PFSK-1 (cell line): ENCODE data around the gene RPL10A.

Experiments used
- POLR2AphosphoS5 ChIP-seq: IDR thresholded peaks from 2 replicates; pipeline ENCODE4 v1.6.1; 2012; ENCODE audit warnings: low read depth, mild to moderate bottlenecking, control low read depth, low read length, moderate library complexity
- TAF1 ChIP-seq: IDR thresholded peaks from 2 replicates; pipeline ENCODE4 v1.6.1; 2012; ENCODE audit warnings: low read length, control low read depth, borderline replicate concordance; ENCODE audit not compliant: insufficient read depth
- TF ChIP-seq, protein P1 (sequence below), 2 experiments: IDR thresholded peaks; 2 replicates each; pipeline versions ENCODE4 v1.6.1 to v1.8.0; 2011 to 2012; ENCODE audit warnings: low read depth in 2 of 2, low read length in 2 of 2, control low read depth in 1 of 2, inconsistent platforms in 1 of 2, mild to moderate bottlenecking in 1 of 2, moderate library complexity in 1 of 2; ENCODE audit not compliant: insufficient read depth in 1 of 2

DNA sequence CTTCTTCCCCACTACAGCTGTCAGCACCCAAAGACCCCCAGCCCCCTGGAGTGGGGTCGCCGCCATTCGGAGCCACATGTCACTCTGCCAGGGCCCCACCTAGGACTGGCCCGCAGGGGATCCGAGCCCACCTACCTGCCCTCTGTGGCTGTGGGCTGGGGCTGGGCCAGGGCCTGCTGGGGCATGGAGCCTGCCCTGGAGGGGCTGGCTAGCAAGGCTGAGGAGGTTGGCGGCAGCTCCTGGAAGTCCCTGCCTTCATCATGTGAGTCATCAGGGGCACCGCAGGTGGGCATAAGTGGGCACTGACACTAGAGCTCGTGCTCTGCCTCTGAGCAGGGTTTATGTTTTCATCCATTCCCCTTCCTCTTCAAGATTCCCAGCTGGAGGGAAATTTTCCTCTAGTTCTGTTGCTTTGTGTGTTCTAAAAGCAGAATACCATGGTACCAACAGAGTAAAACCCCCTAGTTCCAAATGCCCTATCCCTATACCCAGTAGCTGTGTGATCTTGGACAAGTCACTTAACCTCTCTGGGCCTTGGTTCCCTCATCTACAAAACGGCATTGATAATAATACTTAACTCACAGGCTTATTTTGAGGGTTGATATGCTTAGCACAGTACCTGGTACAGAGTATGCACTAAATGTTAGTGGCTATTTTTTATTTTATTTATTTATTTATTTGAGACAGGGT lies 24.7 kb upstream of the RPL10A start:
- no peak for TF ChIP-seq POLR2AphosphoS5
- no peak for TF ChIP-seq TAF1
- TF ChIP-seq, protein P1, sequence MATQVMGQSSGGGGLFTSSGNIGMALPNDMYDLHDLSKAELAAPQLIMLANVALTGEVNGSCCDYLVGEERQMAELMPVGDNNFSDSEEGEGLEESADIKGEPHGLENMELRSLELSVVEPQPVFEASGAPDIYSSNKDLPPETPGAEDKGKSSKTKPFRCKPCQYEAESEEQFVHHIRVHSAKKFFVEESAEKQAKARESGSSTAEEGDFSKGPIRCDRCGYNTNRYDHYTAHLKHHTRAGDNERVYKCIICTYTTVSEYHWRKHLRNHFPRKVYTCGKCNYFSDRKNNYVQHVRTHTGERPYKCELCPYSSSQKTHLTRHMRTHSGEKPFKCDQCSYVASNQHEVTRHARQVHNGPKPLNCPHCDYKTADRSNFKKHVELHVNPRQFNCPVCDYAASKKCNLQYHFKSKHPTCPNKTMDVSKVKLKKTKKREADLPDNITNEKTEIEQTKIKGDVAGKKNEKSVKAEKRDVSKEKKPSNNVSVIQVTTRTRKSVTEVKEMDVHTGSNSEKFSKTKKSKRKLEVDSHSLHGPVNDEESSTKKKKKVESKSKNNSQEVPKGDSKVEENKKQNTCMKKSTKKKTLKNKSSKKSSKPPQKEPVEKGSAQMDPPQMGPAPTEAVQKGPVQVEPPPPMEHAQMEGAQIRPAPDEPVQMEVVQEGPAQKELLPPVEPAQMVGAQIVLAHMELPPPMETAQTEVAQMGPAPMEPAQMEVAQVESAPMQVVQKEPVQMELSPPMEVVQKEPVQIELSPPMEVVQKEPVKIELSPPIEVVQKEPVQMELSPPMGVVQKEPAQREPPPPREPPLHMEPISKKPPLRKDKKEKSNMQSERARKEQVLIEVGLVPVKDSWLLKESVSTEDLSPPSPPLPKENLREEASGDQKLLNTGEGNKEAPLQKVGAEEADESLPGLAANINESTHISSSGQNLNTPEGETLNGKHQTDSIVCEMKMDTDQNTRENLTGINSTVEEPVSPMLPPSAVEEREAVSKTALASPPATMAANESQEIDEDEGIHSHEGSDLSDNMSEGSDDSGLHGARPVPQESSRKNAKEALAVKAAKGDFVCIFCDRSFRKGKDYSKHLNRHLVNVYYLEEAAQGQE (IDR thresholded peaks at IDR 0.05; ENCODE audit: insufficient read depth in 1 of 2, low read depth in 2 of 2, low read length in 2 of 2): no peak
